HG02798 (cell line): Measurements from ENCODE around the gene ALDH3A1.

ENCODE experiments used
- ATAC-seq: cut with Tn5 transposase; IDR thresholded peaks from one replicate; pipeline ENCODE4 v1.9.1; 2021; ENCODE audit warnings: mild to moderate bottlenecking; ENCODE audit not compliant: unreplicated experiment, poor library complexity

Gene ALDH3A1

GRCh38 chr17:19724501-19725420 lies 23.3 kb downstream of the ALDH3A1 start:
- ATAC-seq: no peak

GRCh38 chr17:19723964-19724363 lies 24.1 kb downstream of the ALDH3A1 start:
- ATAC-seq: no peak

GRCh38 chr17:19720631-19721426 lies 27.3 kb downstream of the ALDH3A1 start:
- no peak for ATAC-seq

- no peak for ATAC-seq
Observed at GRCh38 chr17:19720210-19720475, 28.0 kb downstream of the ALDH3A1 start.

GRCh38 chr17:19719355-19720209 lies 28.5 kb downstream of the ALDH3A1 start:
- ATAC-seq: no peak

GRCh38 chr17:19718613-19719354 lies 29.3 kb downstream of the ALDH3A1 start:
- ATAC-seq: no peak

GRCh38 chr17:19718041-19718612 lies 30.0 kb downstream of the ALDH3A1 start:
- ATAC-seq: no peak

GRCh38 chr17:19717411-19717908 lies 30.6 kb downstream of the ALDH3A1 start:
- ATAC-seq: no peak

- no peak for ATAC-seq
Observed at GRCh38 chr17:19717031-19717360, 31.1 kb downstream of the ALDH3A1 start.

- ATAC-seq: no peak
Observed at GRCh38 chr17:19716108-19717030, 31.7 kb downstream of the ALDH3A1 start, which contains the start of gene SLC47A2. Gene SLC47A2 (minus strand): TSS chr17:19716584. CDS start chr17:19716555, 29 bp downstream.

- no peak for ATAC-seq
Observed at GRCh38 chr17:19714542-19715411, 33.3 kb downstream of the ALDH3A1 start.

GRCh38 chr17:19713901-19714361 lies 34.2 kb downstream of the ALDH3A1 start:
- no peak for ATAC-seq

- ATAC-seq: no peak
Observed at GRCh38 chr17:19713462-19713861, 34.6 kb downstream of the ALDH3A1 start.

GRCh38 chr17:19712436-19713004 lies 35.6 kb downstream of the ALDH3A1 start:
- no peak for ATAC-seq

GRCh38 chr17:19709841-19710240 lies 38.3 kb downstream of the ALDH3A1 start:
- no peak for ATAC-seq

- ATAC-seq: no peak
Observed at GRCh38 chr17:19708431-19709175, 39.5 kb downstream of the ALDH3A1 start.
